Fibroblast of the aortic adventitia (primary cell): ENCODE results near the gene MASP1. TPM values are rescaled to one million over a fixed set of nuclear protein-coding genes. Genes with fewer than 3 reads are reported as not detected.
"Not testable (repeated sequence)": the region's sequence is repeated elsewhere in the genome, so short reads cannot be mapped to it uniquely, and the experiment has no call there.

Experiments
- DNase-seq: peaks from one replicate; pipeline ENCODE4 v3.0.0-alpha.2; 2010; ENCODE audit warnings: low read depth
- H3K4me3 ChIP-seq: 2 replicates; pipeline ENCODE4 v1.5.1; 2011; ENCODE audit warnings: low read depth, mild to moderate bottlenecking, control low read depth, low read length, moderate library complexity
- CTCF ChIP-seq: IDR thresholded peaks from 2 replicates; pipeline ENCODE4 v1.5.1; 2011; ENCODE audit warnings: mild to moderate bottlenecking, low read length, control low read depth, inconsistent platforms; ENCODE audit not compliant: insufficient read depth
- total RNA-seq: library from RNA; depleted of rRNA; stranded (reverse); fragments of >200 nt; gene quantifications from 2 replicates; pipeline ENCODE4 v1.2.3, GENCODE V29; 2012; ENCODE audit warnings: low replicate concordance

MASP1 gene
- total RNA-seq, 1 donor: 19.2 TPM

GRCh38 chr3:187252311-187252710, 39.2 kb downstream of the MASP1 start:
- TF ChIP-seq CTCF: no peak
- H3K4me3 ChIP-seq: no peak overlapping the region

GRCh38 chr3:187251599-187251998, 39.9 kb downstream of the MASP1 start:
- no peak for TF ChIP-seq CTCF
- H3K4me3 ChIP-seq: no peak overlapping the region
- no peak for DNase-seq

More at GRCh38 chr3:187252311-187252710, 39.2 kb downstream of the MASP1 start:
- no peak for DNase-seq

- no peak for TF ChIP-seq CTCF
- no peak for DNase-seq
- H3K4me3 ChIP-seq: no peak overlapping the region
Measured at GRCh38 chr3:187247398-187247797, 44.1 kb downstream of the MASP1 start.

- peak; percentile 94 for DNase-seq
- TF ChIP-seq CTCF: peak; percentile 21
- no peak overlapping the region for H3K4me3 ChIP-seq
Measured at GRCh38 chr3:187243933-187244524, 47.5 kb downstream of the MASP1 start.

- DNase-seq: no peak
- no peak overlapping the region for H3K4me3 ChIP-seq
- no peak for TF ChIP-seq CTCF
Measured at GRCh38 chr3:187242900-187243299, 48.6 kb downstream of the MASP1 start.

- DNase-seq: no peak
- no peak overlapping the region for H3K4me3 ChIP-seq
- no peak for TF ChIP-seq CTCF
Measured at GRCh38 chr3:187242435-187242834, 49.1 kb downstream of the MASP1 start.

- not testable (repeated sequence) for H3K4me3 ChIP-seq
- DNase-seq: peak; percentile 26
Measured at GRCh38 chr3:187238835-187239234, 52.7 kb downstream of the MASP1 start.
